HEK293 (cell line): ENCODE results near the gene PALM2AKAP2.

Experiments
- CTCF ChIA-PET: fragments of 350-600 bp; formaldehyde crosslinking; extraction: SDS; loops from one replicate; lab custom pipeline; 2021; ENCODE audit warnings: antibody characterized with exemption; lab: Yijun Ruan, JAX
- POLR2A ChIA-PET: fragments of 300-600 bp; formaldehyde crosslinking; extraction: SDS; loops from one replicate; lab custom pipeline; 2020; ENCODE audit warnings: antibody characterized with exemption, inconsistent platforms; lab: Yijun Ruan, JAX
- H3K27ac ChIP-seq: fragments of 200-500 bp; sonication (Bioruptor generic); 2 replicates; pipeline ENCODE4 v1.5.1; 2014; ENCODE audit warnings: low read depth, low read length, control low read depth, inconsistent platforms; ENCODE audit errors: extremely low read depth
- H3K36me3 ChIP-seq, 2 experiments: fragments of 200-500 bp in 1 of 2; sonication (Bioruptor generic) in 1 of 2; 1 replicate in 1 of 2; 2 replicates in 1 of 2; pipeline ENCODE4 v1.5.1; 2014 to 2017; ENCODE audit warnings: inconsistent platforms in 2 of 2, low read length in 2 of 2; ENCODE audit not compliant: control insufficient read depth in 2 of 2, insufficient read depth in 1 of 2
- H3K4me1 ChIP-seq: fragments of 200-500 bp; sonication (Bioruptor generic); 2 replicates; pipeline ENCODE4 v1.5.1; 2014; ENCODE audit warnings: mild to moderate bottlenecking, low read length, inconsistent platforms; ENCODE audit not compliant: control insufficient read depth, insufficient read depth
- H3K4me3 ChIP-seq: 2 replicates; pipeline ENCODE4 v1.5.1; 2011; ENCODE audit warnings: low read depth, mild to moderate bottlenecking, control low read depth, low read length, moderate library complexity
- H3K9me3 ChIP-seq: fragments of 200-500 bp; sonication (Bioruptor generic); 2 replicates; pipeline ENCODE4 v1.5.1; 2014; ENCODE audit warnings: low read depth, low read length, inconsistent platforms; ENCODE audit not compliant: control insufficient read depth, insufficient read depth
- GFI1B ChIP-seq: fragments of 450-650 bp; formaldehyde crosslinking; IDR thresholded peaks from 2 replicates; pipeline ENCODE4 v1.5.1; 2016; ENCODE audit warnings: missing biosample characterization, missing genetic modification characterization
- HOXD13 ChIP-seq: sonication (generic); formaldehyde crosslinking; IDR thresholded peaks from 2 replicates; pipeline ENCODE4 v1.8.0; 2022; ENCODE audit warnings: missing genetic modification reagents, borderline replicate concordance
- SALL2 ChIP-seq: fragments of 450-650 bp; formaldehyde crosslinking; IDR thresholded peaks from 2 replicates; pipeline ENCODE4 v1.5.0; 2017; ENCODE audit warnings: missing biosample characterization, mild to moderate bottlenecking, missing genetic modification characterization, borderline replicate concordance
- SCRT1 ChIP-seq: fragments of 450-650 bp; formaldehyde crosslinking; IDR thresholded peaks from 2 replicates; pipeline ENCODE4 v1.5.1; 2016; ENCODE audit warnings: missing biosample characterization, missing genetic modification characterization, borderline replicate concordance
- YY2 ChIP-seq: fragments of 450-650 bp; formaldehyde crosslinking; IDR thresholded peaks from 2 replicates; pipeline ENCODE4 v1.5.1; 2016; ENCODE audit warnings: missing biosample characterization, missing genetic modification characterization
- ZNF146 ChIP-seq: fragments of 450-650 bp; formaldehyde crosslinking; IDR thresholded peaks from 2 replicates; pipeline ENCODE4 v1.5.1; 2016; ENCODE audit warnings: missing biosample characterization, missing genetic modification characterization
- ZNF184 ChIP-seq: fragments of 450-650 bp; IDR thresholded peaks from 2 replicates; pipeline ENCODE4 v1.5.1; 2018; ENCODE audit warnings: missing biosample characterization, mild to moderate bottlenecking, missing genetic modification characterization
- ZNF239 ChIP-seq: fragments of 450-650 bp; formaldehyde crosslinking; IDR thresholded peaks from 2 replicates; pipeline ENCODE4 v1.5.1; 2016; ENCODE audit warnings: missing biosample characterization, missing genetic modification characterization
- ZNF266 ChIP-seq: fragments of 450-650 bp; formaldehyde crosslinking; IDR thresholded peaks from 2 replicates; pipeline ENCODE4 v1.5.1; 2016; ENCODE audit warnings: missing biosample characterization, missing genetic modification characterization, low read depth
- ZNF324 ChIP-seq: fragments of 450-650 bp; formaldehyde crosslinking; IDR thresholded peaks from 2 replicates; pipeline ENCODE4 v1.5.1; 2016; ENCODE audit warnings: missing biosample characterization, missing genetic modification characterization
- ZNF335 ChIP-seq: fragments of 450-650 bp; formaldehyde crosslinking; conservative IDR thresholded peaks from 2 replicates; pipeline ENCODE4 v1.5.1; 2016; ENCODE audit warnings: missing biosample characterization, missing genetic modification characterization
- ZNF354C ChIP-seq: fragments of 450-650 bp; formaldehyde crosslinking; IDR thresholded peaks from 2 replicates; pipeline ENCODE4 v1.5.1; 2016; ENCODE audit warnings: missing biosample characterization, missing genetic modification characterization, low read depth, borderline replicate concordance
- ZNF366 ChIP-seq: fragments of 450-650 bp; formaldehyde crosslinking; conservative IDR thresholded peaks from 2 replicates; pipeline ENCODE4 v1.5.1; 2016; ENCODE audit warnings: missing biosample characterization, missing genetic modification characterization
- ZNF398 ChIP-seq: fragments of 450-650 bp; formaldehyde crosslinking; IDR thresholded peaks from 2 replicates; pipeline ENCODE4 v1.5.1; 2017; ENCODE audit warnings: missing biosample characterization, missing genetic modification characterization
- ZNF48 ChIP-seq: fragments of 450-650 bp; formaldehyde crosslinking; IDR thresholded peaks from 2 replicates; pipeline ENCODE4 v1.5.1; 2016; ENCODE audit warnings: missing biosample characterization, missing genetic modification characterization
- ZNF513 ChIP-seq: fragments of 450-650 bp; IDR thresholded peaks from 2 replicates; pipeline ENCODE4 v1.5.1; 2018; ENCODE audit warnings: missing biosample characterization, missing genetic modification characterization
- ZNF514 ChIP-seq: fragments of 450-650 bp; formaldehyde crosslinking; IDR thresholded peaks from 2 replicates; pipeline ENCODE4 v1.5.1; 2016; ENCODE audit warnings: missing biosample characterization, missing genetic modification characterization
- ZNF521 ChIP-seq: fragments of 450-650 bp; formaldehyde crosslinking; IDR thresholded peaks from 2 replicates; pipeline ENCODE4 v1.5.1; 2017; ENCODE audit warnings: missing biosample characterization, mild to moderate bottlenecking, missing genetic modification characterization
- ZNF626 ChIP-seq: fragments of 450-650 bp; sonication (Bioruptor Pico); formaldehyde crosslinking; IDR thresholded peaks from 2 replicates; pipeline ENCODE4 v1.5.1; 2018; ENCODE audit warnings: missing biosample characterization, missing genetic modification characterization, inconsistent platforms
- ZNF692 ChIP-seq: fragments of 450-650 bp; formaldehyde crosslinking; IDR thresholded peaks from 2 replicates; pipeline ENCODE4 v1.5.1; 2016; ENCODE audit warnings: missing biosample characterization, missing genetic modification characterization
- ZNF843 ChIP-seq: fragments of 450-650 bp; formaldehyde crosslinking; IDR thresholded peaks from 2 replicates; pipeline ENCODE4 v1.5.1; 2016; ENCODE audit warnings: missing biosample characterization, missing genetic modification characterization
- TF ChIP-seq, protein P1 (sequence below): fragments of 450-650 bp; formaldehyde crosslinking; IDR thresholded peaks from 2 replicates; pipeline ENCODE4 v1.5.1; 2016; ENCODE audit warnings: missing biosample characterization, missing genetic modification characterization

PALM2AKAP2 gene

DNA sequence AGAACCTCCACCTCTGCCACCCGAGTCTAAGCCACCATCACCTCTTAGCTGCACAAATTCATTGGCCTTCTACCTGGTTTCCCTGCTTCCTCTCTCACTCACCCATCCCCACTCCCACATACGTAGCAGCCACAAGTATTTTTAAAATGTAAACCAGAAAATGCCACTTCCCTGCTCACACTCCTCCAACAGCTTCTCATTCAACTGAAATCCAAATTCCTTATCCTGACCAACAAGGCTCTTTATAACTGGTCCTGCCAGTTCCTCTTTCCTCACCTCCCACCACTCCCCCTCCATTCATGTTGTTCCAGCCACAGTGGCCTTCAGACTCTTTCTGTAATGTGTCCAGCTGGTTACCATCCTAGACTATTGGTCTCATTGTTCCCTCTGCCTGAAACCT, 25.0 kb upstream of the PALM2AKAP2 start (continued):
- TF ChIP-seq ZNF354C (tag by site-specific recombination): no peak

DNA sequence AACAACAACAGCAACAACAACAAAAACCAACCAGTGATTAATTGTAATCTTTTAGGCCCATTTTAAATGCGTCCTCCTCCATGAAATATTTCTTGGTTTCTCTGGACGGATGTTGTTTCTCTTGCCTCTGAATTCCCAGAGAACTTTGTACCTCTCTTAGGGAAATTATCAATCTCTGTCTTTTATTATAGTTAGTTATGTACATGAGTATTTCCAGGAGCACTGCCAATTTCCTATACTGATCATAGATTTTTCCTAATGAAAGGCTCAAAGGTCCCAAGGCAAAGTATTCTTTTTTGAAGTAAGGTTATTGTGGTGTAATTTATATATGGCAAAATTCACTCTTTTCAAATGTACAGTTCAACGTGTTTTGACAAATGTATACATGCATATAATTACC, 20.4 kb upstream of the PALM2AKAP2 start:
- ChIA-PET CTCF (no interaction called here), POLR2A (no interaction called here)
- H3K36me3 ChIP-seq: no peaks in the 10 kb centered on the region
- H3K27ac ChIP-seq: no peak overlapping the region
- no peak overlapping the region for H3K4me3 ChIP-seq
- no peaks in the 10 kb centered on the region for H3K9me3 ChIP-seq
- TF ChIP-seq SALL2 (tag by site-specific recombination): no peak
- TF ChIP-seq ZNF692: no peak
- no peak for TF ChIP-seq ZNF184 (tag by site-specific recombination)
- TF ChIP-seq ZNF324 (tag by site-specific recombination): no peak
- no peak for TF ChIP-seq ZNF266 (tag by site-specific recombination)
- TF ChIP-seq ZNF626 (tag by site-specific recombination): no peak
- no peak for TF ChIP-seq ZNF398
- no peak for TF ChIP-seq ZNF146 (tag by site-specific recombination)
- TF ChIP-seq SCRT1: no peak
- no peak for TF ChIP-seq ZNF366 (tag by site-specific recombination)
- TF ChIP-seq ZNF521 (tag by site-specific recombination): no peak
- TF ChIP-seq HOXD13: no peak
- TF ChIP-seq ZNF514 (tag by site-specific recombination): no peak
- H3K4me1 ChIP-seq: no peaks in the 10 kb centered on the region

DNA sequence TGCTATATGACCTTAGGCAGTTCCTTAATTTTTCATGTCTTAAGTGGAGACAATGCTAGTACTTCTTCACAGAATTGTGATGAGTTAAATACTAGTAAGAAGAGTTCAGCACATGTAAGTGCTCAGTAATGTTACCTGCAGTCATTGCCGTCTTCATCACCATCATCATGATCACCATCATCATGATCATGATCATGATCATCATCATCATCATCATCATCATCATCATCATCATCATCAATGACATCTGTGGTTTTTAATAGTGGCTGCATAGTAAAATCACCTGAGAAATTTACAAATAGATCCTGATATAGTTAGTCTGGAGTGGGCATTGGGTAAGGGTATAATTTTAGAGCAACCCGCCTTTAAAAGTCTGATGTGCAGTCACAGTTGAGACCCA, 14.7 kb upstream of the PALM2AKAP2 start:
- POLR2A ChIA-PET: no interaction called here
- H3K9me3 ChIP-seq: no peaks in the 10 kb centered on the region
- TF ChIP-seq ZNF335 (tag by site-specific recombination) (no peak), ZNF843 (no peak), GFI1B (tag by site-specific recombination) (no peak), ZNF48 (no peak), ZNF239 (tag by site-specific recombination) (no peak), ZNF513 (peak; percentile 80), YY2 (tag by site-specific recombination) (no peak)
- TF ChIP-seq, protein P1, sequence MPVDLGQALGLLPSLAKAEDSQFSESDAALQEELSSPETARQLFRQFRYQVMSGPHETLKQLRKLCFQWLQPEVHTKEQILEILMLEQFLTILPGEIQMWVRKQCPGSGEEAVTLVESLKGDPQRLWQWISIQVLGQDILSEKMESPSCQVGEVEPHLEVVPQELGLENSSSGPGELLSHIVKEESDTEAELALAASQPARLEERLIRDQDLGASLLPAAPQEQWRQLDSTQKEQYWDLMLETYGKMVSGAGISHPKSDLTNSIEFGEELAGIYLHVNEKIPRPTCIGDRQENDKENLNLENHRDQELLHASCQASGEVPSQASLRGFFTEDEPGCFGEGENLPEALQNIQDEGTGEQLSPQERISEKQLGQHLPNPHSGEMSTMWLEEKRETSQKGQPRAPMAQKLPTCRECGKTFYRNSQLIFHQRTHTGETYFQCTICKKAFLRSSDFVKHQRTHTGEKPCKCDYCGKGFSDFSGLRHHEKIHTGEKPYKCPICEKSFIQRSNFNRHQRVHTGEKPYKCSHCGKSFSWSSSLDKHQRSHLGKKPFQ: no peak
- peaks cover 6% of the 10 kb centered on the region for H3K4me1 ChIP-seq
- no peak overlapping the region for H3K27ac ChIP-seq
- H3K4me3 ChIP-seq: no peak overlapping the region
- CTCF ChIA-PET: interaction anchor here (0.6 to 1.4 kb wide), 3 partner anchors 9 to 296 kb away, joined by 3 read pairs; no protein-coding TSS in a partner anchor
- H3K36me3 ChIP-seq: no peaks in the 10 kb centered on the region
